HUES48 (cell line): ENCODE measurements around the gene KMT2E.
"Not testable (repeated sequence)": the region's sequence is repeated elsewhere in the genome, so short reads cannot be mapped to it uniquely, and the experiment has no call there.

Experiments
- H3K27ac ChIP-seq: one replicate; pipeline ENCODE4 v1.7.0; 2013; ENCODE audit warnings: low read depth, low read length, inconsistent platforms
- H3K27me3 ChIP-seq: 2 replicates; pipeline ENCODE4 v1.6.1; 2013; ENCODE audit warnings: mild to moderate bottlenecking, low read length; ENCODE audit not compliant: control insufficient read depth, insufficient read depth
- H3K36me3 ChIP-seq: 2 replicates; pipeline ENCODE4 v1.6.1; 2013; ENCODE audit warnings: low read length; ENCODE audit not compliant: control insufficient read depth, insufficient read depth
- H3K4me1 ChIP-seq: 2 replicates; pipeline ENCODE4 v1.6.1; 2013; ENCODE audit warnings: mild to moderate bottlenecking, low read length; ENCODE audit not compliant: control insufficient read depth, insufficient read depth
- H3K4me3 ChIP-seq: 2 replicates; pipeline ENCODE4 v1.5.1; 2013; ENCODE audit warnings: mild to moderate bottlenecking, low read depth, low read length
- H3K9ac ChIP-seq: 2 replicates; pipeline ENCODE4 v1.6.1; 2013; ENCODE audit warnings: mild to moderate bottlenecking, low read depth, low read length, moderate library complexity
- H3K9me3 ChIP-seq: 2 replicates; pipeline ENCODE4 v1.6.1; 2013; ENCODE audit warnings: low read length; ENCODE audit not compliant: control insufficient read depth, insufficient read depth

The KMT2E gene

GRCh38 chr7:105000927-105001336 is 13.1 kb upstream of the KMT2E start:
- H3K4me1 ChIP-seq: peaks cover 9% of the 10 kb centered on the region; the same call in 1 of the 2 replicates
- no peaks in the 10 kb centered on the region for H3K9me3 ChIP-seq
- peaks cover 22% of the 10 kb centered on the region for H3K36me3 ChIP-seq
- H3K27ac ChIP-seq: no peak overlapping the region
- no peak overlapping the region for H3K4me3 ChIP-seq
- H3K27me3 ChIP-seq: no peaks in the 10 kb centered on the region
- H3K9ac ChIP-seq: no peak overlapping the region

DNA sequence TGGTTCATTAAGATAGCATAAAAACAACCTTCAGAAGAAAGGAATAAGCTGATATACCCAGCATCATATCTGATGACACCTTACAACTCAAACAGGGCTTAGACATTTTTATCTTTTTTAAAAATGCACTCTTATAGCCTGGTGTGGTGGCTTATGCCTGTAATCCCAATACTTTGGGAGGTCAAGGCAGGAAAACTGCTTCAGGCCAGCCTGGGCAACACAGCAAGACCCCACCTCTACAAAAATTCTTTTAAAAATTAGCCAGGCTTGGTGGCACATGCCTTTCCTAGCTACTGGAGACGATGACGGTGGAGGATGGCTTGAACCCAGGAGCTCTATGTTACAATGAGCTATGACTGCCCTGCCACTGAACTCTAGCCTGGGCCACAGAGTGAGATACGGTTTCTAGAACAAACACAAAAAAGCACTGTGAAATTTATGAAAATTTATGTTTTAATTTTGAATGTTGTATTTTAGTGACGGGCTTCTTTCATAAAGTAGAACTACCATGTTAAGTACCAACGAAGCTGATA is 12.3 kb upstream of the KMT2E start:
- Histone ChIP-seq H3K4me3 (no peak overlapping the region), H3K9ac (no peak overlapping the region), H3K36me3 (peaks cover 19% of the 10 kb centered on the region), H3K9me3 (no peaks in the 10 kb centered on the region), H3K4me1 (peaks cover 11% of the 10 kb centered on the region; the same call in 1 of the 2 replicates), H3K27me3 (no peaks in the 10 kb centered on the region), H3K27ac (no peak overlapping the region)

DNA sequence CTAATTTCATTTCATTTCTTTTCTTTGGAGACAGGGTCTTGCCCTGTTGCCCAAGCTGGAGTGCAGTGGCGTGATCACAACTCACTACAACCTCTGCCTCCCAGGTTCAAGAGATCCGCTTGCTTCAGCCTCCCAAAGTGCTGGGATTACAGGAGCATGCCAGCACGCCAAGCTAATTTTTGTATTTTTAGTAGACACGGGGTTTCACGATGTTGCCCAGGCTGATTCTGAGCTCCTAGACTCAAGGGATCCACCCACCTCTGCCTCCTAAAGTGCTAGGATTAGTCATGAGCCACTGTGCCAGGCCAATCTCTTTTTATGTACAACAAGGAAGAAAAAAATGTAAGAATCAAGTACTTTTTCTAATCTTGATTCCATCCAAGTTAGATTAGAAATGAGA is 10.7 kb upstream of the KMT2E start:
- no peaks in the 10 kb centered on the region for H3K9me3 ChIP-seq
- H3K27me3 ChIP-seq: no peaks in the 10 kb centered on the region
- H3K27ac ChIP-seq: peak overlapping the region; percentile 22
- H3K4me1 ChIP-seq: peaks cover 16% of the 10 kb centered on the region
- peaks cover 33% of the 10 kb centered on the region for H3K36me3 ChIP-seq
- H3K4me3 ChIP-seq: no peak overlapping the region
- H3K9ac ChIP-seq: no peak overlapping the region

GRCh38 chr7:105003872-105004510 is 10.0 kb upstream of the KMT2E start:
- no peaks in the 10 kb centered on the region for H3K27me3 ChIP-seq
- peaks cover 16% of the 10 kb centered on the region for H3K4me1 ChIP-seq
- peaks cover 38% of the 10 kb centered on the region for H3K36me3 ChIP-seq
- H3K9ac ChIP-seq: no peak overlapping the region
- H3K9me3 ChIP-seq: no peaks in the 10 kb centered on the region
- H3K27ac ChIP-seq: no peak overlapping the region
- H3K4me3 ChIP-seq: no peak overlapping the region

DNA sequence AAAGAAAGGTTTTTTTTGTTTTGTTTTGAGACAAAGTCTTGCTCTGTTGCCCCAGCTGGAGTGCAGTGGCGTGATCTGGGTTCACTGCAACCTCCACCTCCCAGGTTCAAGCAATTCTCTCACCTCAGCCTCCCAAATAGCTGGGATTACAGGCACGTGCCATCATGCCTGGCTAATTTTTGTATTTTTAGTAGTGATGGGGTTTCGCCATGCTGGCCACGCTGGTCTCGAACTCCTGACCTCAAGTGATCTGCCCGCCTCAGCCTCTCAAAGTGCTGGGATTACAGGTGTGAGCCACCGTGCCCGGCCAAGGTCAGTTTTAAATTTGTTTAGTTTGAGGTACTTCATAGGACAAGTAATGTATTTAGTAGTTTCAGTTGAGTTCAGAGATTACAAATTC is 9.0 kb upstream of the KMT2E start:
- H3K27me3 ChIP-seq, H3K4me3 ChIP-seq, H3K9ac ChIP-seq, H3K27ac ChIP-seq, H3K9me3 ChIP-seq: not testable (repeated sequence)
- Histone ChIP-seq H3K4me1 (peaks cover 20% of the 10 kb centered on the region), H3K36me3 (peaks cover 42% of the 10 kb centered on the region)

DNA sequence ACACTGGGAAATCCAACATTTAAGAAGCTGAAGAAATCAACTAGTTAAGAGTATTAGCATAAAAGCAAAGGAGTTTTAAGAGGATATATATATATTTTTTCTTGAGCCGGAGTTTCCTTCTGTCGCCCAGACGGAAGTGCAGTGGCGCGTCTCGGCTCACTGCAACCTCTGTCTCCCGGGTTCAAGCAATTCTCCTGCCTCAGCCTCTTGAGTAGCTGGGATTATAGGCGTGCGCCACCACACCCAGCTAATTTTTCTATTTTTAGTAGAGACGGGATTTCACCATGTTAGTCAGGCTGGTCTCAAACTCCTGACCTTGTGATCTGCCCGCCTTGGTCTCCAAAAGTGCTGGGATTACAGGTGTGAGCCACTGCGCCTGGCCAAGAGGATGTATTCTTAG is 8.5 kb upstream of the KMT2E start:
- peaks cover 24% of the 10 kb centered on the region for H3K4me1 ChIP-seq
- not testable (repeated sequence) for H3K27ac ChIP-seq, H3K27me3 ChIP-seq, H3K9ac ChIP-seq, H3K9me3 ChIP-seq, H3K4me3 ChIP-seq
- H3K36me3 ChIP-seq: peaks cover 45% of the 10 kb centered on the region

- Histone ChIP-seq H3K27ac (no peak overlapping the region), H3K4me3 (no peak overlapping the region), H3K36me3 (peaks cover 42% of the 10 kb centered on the region), H3K27me3 (no peaks in the 10 kb centered on the region), H3K9ac (no peak overlapping the region), H3K9me3 (no peaks in the 10 kb centered on the region), H3K4me1 (peaks cover 19% of the 10 kb centered on the region)
These were observed 7.5 kb upstream of the KMT2E start for GRCh38 chr7:105006367-105007136.

- peaks cover 17% of the 10 kb centered on the region for H3K4me1 ChIP-seq
- no peak overlapping the region for H3K4me3 ChIP-seq
- H3K9ac ChIP-seq: no peak overlapping the region
- no peaks in the 10 kb centered on the region for H3K9me3 ChIP-seq
- peaks cover 38% of the 10 kb centered on the region for H3K36me3 ChIP-seq
- no peak overlapping the region for H3K27ac ChIP-seq
- no peaks in the 10 kb centered on the region for H3K27me3 ChIP-seq
These were observed 6.7 kb upstream of the KMT2E start for GRCh38 chr7:105007298-105007697.

- H3K27ac ChIP-seq: no peak overlapping the region
- H3K36me3 ChIP-seq: peaks cover 28% of the 10 kb centered on the region
- H3K4me3 ChIP-seq: peak overlapping the region; percentile 97
- H3K9me3 ChIP-seq: no peaks in the 10 kb centered on the region
- no peak overlapping the region for H3K9ac ChIP-seq
- peaks cover 17% of the 10 kb centered on the region for H3K4me1 ChIP-seq
- H3K27me3 ChIP-seq: no peaks in the 10 kb centered on the region
These were observed 4.1 kb upstream of the KMT2E start for GRCh38 chr7:105009667-105010503.

GRCh38 chr7:105010504-105011130 is 3.4 kb upstream of the KMT2E start:
- no peaks in the 10 kb centered on the region for H3K9me3 ChIP-seq
- peak overlapping the region; percentile 99 for H3K9ac ChIP-seq
- H3K27ac ChIP-seq: no peak overlapping the region
- peaks cover 17% of the 10 kb centered on the region for H3K4me1 ChIP-seq
- H3K4me3 ChIP-seq: peak overlapping the region; percentile 97
- H3K36me3 ChIP-seq: peaks cover 28% of the 10 kb centered on the region
- H3K27me3 ChIP-seq: no peaks in the 10 kb centered on the region
